ENCODE data around the gene OAS2. TPM values are rescaled to one million over a fixed set of nuclear protein-coding genes. Genes with fewer than 3 reads are reported as not detected.

OAS2 gene
- total and polyA plus RNA-seq, 9 of the 15 experiments (the other 6 are each of a cell fraction or from before 2014, with no cell fraction given): 0.13 to 0.85 TPM; not detected in 7

- TF ChIP-seq ZBTB40 (IDR thresholded peaks at IDR 0.05) (peak; percentile 69), ZBTB40 (CRISPR knock-in tag; IDR thresholded peaks at IDR 0.05) (no peak), ZNF384 (IDR thresholded peaks at IDR 0.05; ENCODE audit: low read depth, low read length) (peak; percentile 97)
Measured at GRCh38 chr12:113005762-113006161, 27.4 kb downstream of the OAS2 start (continued).
